Prostate gland (tissue), 2 donors: ENCODE measurements around the gene TYR.
"Not testable (repeated sequence)": the region's sequence is repeated elsewhere in the genome, so short reads cannot be mapped to it uniquely, and the experiment has no call there.

Experiments
- CTCF ChIP-seq, 4 experiments: fragments of 200-600 bp in 2 of 4; fragments of 450-650 bp in 2 of 4; sonication (generic) in 2 of 4; IDR thresholded peaks; 1 replicate in 3 of 4; 2 replicates in 1 of 4; pipeline ENCODE4 v1.5.1; 2016 to 2019; ENCODE audit warnings: antibody characterized with exemption in 4 of 4, mild to moderate bottlenecking in 2 of 4, moderate library complexity in 2 of 4
- POLR2A ChIP-seq: fragments of 450-650 bp; IDR thresholded peaks from one replicate; pipeline ENCODE4 v1.6.1; 2016; ENCODE audit warnings: antibody characterized with exemption, mild to moderate bottlenecking
- POLR2AphosphoS5 ChIP-seq: sonication (generic); formaldehyde crosslinking; IDR thresholded peaks from one replicate; pipeline ENCODE4 v1.6.1; 2017; ENCODE audit warnings: antibody characterized with exemption

- TF ChIP-seq CTCF (IDR thresholded peaks at IDR 0.05); POLR2AphosphoS5; POLR2A: not testable (repeated sequence)
Observed at GRCh38 chr11:89247007-89247406, 69.3 kb downstream of the TYR start.
